UCSD-AML1 (cell line): ENCODE data around the gene RGS3.
A peak's percentile ranks its signal among the peaks of the same experiment; 100 is the strongest.

Source experiments
- DNase-seq: peaks from one replicate; lab custom pipeline; 2025; ENCODE audit not compliant: unreplicated experiment; lab: John Stamatoyannopoulos, UW

Gene RGS3

DNA sequence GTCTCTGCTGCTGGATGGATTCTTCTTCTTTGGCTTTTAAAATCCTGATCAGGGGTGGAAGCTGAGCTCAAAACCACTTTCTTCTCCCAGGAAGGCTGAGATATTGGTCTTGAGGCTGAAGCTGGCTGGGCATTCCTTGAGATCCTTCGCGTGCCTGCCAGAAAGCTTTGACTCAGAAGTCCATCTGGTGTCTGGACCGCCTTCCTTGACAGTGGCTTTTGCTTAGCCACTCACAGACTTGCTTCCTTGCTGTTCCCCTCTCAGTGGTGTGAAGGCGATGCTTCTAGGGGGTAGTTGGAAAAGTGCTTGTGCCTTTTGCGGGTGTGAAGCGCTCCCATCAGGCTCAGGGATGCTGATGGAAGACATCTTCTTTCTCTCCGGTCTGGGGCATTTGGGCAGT is 45.9 kb downstream of the RGS3 start:
- no peak for DNase-seq

- DNase-seq: no peak
Measured at GRCh38 chr9:113511047-113511521, 47.6 kb downstream of the RGS3 start.

GRCh38 chr9:113511856-113512761 is 48.6 kb downstream of the RGS3 start:
- no peak for DNase-seq

DNA sequence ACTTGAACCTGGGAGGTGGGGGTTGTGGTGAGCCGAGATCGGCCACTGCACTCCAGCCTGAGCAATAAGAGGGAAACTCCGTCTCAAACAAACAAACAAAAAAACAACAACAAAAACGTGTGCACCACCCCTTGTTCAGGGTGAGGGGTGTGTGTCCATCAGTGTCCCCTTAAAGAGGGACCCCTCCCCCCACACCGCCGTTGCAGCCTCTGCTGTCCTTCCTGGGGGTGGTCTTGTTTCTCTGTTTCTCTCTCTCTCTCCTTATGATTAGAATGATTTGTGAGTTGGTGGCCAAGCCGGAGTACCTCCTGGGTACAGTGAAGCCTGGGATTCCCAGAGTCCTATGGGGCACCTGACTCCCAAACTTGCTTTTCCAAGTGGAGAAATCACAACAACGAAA is 49.6 kb downstream of the RGS3 start:
- DNase-seq: no peak

DNA sequence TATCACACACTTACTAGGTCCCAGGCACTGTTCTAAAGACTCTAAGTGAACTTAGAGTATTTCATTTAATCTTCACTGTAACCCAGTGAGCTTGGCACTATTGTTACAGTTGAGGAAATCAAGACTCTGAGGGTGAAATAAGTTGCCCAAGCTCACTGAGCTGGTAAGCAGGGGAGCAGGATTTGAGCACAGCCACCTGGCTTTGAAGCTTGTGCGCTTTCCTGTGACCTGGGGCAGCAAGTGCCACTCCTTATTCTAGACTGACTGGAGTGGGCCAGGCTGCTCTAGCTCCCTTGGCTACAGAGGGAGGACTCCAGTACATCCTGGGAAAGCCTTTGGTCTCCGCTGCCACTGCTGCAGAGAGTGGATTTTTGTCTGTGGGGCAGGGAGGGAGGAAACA is 50.0 kb downstream of the RGS3 start:
- DNase-seq: no peak

DNA sequence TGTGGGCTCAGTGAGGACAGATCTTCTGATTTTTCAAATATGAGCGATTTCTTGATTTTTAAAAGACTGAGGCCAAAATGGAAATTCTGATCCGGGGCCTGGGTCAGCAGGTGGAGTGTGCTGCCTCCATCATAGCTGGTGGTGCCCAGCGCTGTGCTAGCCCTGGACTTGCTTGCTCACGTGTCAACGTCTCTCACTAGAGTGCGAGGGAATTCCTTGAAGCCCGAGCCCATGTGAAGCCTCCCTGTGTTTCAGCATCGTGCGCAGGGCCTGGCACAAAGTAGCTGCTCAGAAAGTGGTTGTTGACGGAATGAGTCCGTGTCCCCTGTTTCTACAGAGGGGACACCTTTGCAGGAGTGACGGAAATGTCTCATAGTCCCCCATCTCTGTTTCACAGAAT is 50.5 kb downstream of the RGS3 start:
- DNase-seq: no peak

- no peak for DNase-seq
Measured at GRCh38 chr9:113514748-113515147, 51.2 kb downstream of the RGS3 start.

GRCh38 chr9:113515862-113516261 is 52.3 kb downstream of the RGS3 start:
- DNase-seq: no peak

GRCh38 chr9:113516840-113517577 is 53.5 kb downstream of the RGS3 start:
- peak; percentile 76 for DNase-seq

- no peak for DNase-seq
Measured at GRCh38 chr9:113519426-113520108, 56.0 kb downstream of the RGS3 start.

DNA sequence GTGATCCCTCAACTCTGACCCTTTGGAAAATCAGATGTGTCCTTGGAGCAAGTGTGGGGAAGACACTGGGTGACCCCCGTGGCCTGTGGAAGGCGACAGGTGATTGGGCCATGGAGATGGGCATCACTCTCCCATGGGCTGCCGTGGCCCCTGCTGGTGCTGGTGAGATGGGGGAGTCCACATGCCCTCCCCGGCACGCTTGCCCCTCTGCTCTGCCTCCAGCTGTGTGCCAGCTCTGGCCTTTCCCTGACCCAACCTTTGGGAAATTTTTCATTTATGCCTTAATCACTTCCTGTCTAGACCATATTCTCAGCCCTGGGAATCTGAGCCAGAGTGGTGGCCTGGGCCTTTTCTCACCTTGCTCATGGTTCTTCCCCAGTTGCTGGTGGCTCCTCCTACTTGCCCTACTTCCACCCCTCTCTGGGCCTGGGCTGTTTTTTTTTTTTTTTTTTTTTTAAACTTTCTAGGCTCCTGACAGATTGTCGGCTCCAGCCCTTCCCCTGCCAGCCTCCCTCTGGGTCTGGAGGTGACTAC is 56.6 kb downstream of the RGS3 start:
- DNase-seq: no peak

DNA sequence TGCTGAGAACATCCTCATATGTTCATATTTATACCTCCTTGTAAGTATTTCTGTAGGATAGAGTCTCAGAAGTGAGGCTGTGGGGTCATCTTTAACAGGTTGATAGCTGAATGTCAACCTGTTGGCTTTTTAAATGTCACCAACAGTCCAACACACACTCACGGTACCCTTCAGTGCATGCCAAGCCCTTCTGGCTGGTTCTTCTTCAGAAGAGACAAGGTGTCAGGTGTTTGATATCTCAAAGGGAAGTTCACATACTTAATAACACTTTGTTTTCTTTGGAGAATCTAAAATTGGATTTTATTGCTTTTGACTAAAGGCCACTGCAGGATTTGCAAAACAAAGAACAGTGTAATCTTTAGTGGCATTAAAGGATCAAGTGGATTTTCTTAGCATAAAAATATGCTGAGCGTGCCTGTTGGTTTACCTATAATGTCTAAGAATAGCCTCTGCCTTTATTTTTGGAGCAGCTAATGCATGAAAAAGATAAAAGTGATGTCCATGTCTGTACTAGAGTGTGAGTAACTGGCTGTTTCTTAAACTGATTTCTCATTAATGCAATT is 58.2 kb downstream of the RGS3 start:
- DNase-seq: no peak

DNA sequence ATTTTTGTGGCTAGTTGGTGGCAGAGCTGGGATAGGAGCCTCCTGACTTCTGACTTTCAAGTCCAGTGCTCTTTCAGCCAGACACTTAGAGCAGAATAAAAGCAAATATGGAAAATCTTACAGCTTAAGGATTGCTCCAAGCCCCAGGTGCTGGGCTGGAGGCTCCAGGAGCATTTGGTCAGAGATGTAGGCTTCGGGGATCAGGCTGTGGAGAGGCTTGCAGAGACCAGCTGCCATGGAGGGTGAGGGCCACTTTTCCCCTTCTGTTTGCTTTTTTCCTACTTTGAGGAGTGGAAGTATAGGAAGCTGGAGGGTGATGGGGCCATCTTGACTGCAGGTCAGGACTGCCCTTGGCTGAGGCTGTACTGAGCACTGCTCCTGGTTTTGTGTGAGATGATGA is 58.9 kb downstream of the RGS3 start:
- DNase-seq: no peak

DNA sequence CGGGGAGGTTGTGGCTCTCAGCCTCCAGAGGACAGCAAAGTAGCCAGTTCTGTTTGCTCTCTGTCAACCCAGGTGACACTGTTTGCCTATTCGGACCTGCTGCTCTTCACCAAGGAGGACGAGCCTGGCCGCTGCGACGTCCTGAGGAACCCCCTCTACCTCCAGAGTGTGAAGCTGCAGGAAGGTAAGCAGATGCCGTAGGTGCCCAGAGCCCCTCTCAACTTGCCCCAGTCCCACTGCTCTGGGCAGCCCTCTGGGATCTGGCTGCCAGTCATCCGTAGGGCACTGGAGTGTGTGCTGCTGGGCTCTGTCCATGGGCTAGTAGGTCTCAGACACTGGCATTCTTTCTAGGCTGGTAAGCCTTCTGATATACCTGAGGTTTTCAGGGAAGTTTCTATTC is 59.3 kb downstream of the RGS3 start:
- DNase-seq: no peak

GRCh38 chr9:113523421-113524141 is 60.1 kb downstream of the RGS3 start:
- peak; percentile 85 for DNase-seq

DNA sequence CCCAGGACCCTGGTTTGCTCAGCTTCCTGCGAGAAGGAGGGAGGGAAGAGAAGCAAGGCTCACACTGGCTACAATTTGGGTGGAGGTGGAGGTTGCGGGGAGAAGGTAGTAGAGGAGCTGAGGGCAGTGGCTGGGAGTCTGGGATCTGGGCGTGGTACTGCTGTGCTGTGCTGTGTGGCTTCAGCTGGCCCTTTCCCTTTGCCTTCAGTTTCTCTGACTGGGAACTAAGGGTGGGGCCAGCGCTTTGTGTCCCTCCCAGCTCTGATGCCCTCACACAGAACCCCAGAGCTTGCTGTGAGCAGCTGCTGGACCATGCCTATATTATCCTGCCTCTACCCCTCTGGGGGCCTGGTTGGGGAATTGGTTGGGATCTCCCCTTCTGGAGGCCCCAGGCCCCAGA is 60.9 kb downstream of the RGS3 start:
- DNase-seq: no peak

GRCh38 chr9:113525205-113525604 is 61.7 kb downstream of the RGS3 start:
- no peak for DNase-seq

- no peak for DNase-seq
Measured at GRCh38 chr9:113525831-113526230, 62.3 kb downstream of the RGS3 start.

- DNase-seq: no peak
Measured at GRCh38 chr9:113526231-113526746, 62.8 kb downstream of the RGS3 start.

DNA sequence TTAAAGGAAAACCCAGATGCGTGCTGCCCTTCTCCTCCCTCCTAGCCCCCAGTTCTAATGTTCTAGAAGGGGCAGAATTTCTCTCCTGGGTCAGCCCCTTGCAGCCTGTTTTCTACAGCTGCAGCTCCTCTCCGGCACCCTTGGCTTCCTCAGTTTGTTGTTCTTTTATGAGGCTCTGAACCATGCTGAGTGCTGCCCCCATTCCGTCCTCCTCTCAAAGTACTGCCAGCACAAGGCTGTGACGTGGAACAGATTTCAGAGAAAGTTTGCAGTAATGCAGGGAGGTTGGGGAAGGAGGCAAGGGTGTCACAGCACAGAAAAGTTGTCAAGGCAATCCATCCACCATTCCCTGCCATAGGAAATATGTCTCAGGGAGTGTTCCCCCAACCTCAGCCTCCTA is 63.3 kb downstream of the RGS3 start:
- DNase-seq: no peak
